NCI-H82 (cell line): Measurements from ENCODE around the gene PTMA.
"Not testable (repeated sequence)": the region's sequence is repeated elsewhere in the genome, so short reads cannot be mapped to it uniquely, and the experiment has no call there.

Experiments
- DNase-seq: peaks from one replicate; lab custom pipeline; 2025; lab: John Stamatoyannopoulos, UW

The PTMA gene

DNA sequence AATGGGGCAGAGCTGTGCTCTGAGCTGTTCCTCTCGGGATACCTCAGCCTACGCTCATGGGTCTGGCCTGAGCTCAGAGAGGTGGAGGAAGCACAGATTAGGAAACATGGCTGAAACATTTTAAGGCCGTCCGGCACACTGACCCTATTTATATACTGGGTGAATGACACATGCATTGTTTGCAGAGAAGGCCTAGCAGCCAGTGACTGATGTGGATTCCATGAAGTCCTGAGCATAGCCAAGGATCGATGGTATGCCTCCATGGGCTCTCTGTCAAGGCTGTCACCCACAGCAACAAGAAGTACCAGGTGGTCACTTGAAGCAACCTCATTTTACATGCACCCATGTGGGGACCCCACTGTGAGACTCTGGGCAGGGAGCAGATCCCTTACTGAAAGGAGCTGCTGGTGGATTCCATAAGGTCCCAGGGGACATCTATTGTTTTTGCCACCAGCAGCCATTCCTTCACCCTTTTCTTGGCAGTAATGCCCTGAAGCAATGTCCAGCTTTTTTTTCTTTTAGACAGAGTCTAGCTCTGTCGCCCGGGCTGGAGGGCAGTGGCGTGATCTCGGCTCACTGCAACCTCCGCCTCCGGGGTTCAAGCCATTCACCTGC is 8.4 kb downstream of the PTMA start:
- DNase-seq: no peak

DNA sequence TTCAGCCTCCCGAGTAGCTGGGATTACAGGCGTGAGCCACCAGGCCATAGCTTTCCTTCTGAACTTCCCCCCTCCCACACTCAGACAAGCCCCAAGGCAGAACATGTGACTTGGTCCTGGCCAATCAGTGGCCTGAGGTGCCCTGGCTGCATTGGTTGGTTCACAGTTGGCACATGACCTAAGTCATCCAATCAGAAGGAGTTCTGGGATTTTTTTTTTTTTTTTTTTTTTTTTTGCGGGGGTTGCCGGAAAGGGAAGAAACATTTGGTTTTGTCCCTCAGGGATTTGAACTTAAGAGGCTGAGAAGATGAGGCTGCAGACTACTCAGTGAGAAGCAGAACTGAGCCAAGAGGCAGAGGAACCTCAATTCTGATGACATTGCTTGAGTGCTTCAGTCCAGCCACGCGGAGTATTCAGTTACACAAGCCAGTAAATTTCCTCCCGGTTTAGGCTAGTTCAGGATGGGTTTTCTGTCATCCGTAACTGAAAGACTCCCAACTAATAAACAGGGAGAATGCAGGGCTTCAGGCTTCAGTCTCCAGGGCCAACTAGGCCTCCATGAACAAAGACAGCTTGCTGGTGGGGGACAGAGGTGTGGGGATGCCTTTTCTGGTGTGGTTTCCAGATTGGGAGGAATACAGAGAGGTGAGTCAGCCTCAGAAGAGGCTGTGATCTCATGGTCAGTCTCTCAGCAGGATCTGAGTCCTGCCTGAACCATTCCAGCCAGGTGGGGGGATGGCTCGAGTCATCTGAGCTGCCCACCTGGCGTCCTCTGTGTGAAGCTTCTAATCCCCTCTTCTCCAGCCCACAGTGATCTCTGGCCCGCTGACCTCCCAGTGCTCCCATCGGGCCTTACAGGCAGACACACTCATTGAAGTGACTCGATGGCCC is 9.2 kb downstream of the PTMA start:
- DNase-seq: peak; percentile 73

DNA sequence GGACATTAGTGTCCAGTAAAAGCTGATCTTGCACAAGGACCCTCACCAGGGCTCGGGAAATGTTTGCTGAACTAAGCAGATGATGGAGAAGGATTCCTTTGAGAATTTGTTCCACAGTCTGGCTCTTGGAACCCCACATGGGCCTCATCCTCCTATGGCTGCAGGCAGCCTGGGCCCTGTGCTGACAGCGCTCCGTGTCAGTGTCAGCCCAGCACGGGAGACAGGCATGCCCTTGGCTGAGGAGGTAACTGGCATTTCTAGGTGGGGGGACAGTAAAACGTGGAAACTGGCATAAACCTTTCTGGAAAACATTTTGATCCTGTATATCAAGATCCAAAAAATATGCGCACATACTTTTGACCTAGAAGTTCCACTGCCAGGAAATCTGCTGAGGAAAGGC is 10.5 kb downstream of the PTMA start:
- DNase-seq: no peak

DNA sequence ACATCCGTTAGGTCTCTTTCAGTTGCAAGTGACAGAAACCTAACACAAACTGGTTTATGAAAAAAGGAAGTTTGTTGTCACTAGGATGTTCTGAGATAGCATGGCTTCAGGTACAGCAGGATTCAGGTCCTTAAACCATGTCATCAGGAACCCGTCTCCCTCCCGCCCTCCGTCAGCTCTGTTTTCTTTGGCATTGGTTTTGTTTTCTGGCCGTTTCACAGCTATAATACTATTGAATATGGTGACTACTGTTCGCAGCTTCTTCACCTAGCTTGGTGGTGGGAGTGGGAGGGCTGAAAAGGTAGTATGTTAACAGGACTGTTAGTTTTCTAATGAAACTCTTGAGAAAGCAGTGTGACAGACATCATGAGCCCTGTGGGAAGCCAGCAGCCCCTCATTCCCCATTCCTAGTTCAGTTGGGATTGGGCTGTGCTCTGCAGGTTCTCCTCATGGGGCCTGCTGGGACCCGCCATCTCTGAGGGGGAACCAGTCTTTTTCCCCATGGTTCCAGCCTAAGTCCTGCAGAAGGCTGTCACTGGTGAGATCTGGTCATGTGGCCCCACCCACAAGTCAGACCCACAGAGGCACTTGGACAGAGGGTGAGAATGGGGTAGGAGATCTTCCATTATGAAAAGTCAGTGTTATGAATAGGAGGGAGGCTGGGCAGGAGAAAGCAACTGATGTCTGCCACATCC is 12.1 kb downstream of the PTMA start:
- no peak for DNase-seq

DNA sequence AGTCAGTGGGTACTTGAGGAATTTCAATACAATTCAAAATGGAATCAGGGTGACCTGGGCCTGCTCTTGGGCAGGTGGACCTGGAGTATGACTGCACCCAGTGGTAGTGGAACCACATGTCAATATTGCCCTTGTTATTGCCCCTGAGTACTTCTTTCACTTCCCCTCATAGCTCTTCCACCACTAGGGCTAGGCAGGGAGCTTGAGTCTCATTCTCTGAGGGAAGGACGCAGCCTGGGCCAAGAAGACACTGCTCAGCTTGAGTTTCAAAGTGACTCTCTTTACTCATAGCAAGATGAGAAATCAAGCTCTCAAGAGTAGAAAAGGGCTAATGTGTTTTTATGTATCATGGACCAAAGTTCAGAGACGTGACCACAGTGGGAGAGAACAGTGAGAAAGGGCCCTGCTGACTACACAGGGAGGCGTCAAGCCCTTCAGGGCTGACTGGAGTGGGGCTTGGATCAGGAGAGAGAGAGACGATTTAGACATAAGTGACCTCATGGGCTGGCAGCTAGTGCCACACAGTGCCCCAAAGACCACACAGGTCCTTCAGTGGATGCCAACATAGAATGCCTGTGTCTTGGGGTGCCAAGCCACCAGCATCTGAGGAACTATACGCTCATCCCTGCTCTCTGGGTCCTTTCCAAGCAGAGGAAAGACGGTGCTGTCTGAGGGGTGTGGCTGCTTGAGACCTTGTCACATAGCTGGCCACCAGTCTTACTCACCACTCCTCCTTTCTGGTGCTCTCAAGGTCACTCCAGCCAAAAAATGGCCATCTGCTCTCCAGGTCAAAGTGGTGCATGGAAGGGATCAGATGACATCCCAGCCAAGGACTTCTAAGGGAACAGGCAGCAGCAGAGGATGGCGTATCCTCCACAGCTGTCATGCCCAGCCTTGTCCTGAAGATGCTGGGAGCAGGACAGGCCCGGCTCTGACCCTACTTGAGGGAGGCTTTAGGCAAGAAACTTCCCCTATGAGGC is 13.0 kb downstream of the PTMA start:
- no peak for DNase-seq

DNA sequence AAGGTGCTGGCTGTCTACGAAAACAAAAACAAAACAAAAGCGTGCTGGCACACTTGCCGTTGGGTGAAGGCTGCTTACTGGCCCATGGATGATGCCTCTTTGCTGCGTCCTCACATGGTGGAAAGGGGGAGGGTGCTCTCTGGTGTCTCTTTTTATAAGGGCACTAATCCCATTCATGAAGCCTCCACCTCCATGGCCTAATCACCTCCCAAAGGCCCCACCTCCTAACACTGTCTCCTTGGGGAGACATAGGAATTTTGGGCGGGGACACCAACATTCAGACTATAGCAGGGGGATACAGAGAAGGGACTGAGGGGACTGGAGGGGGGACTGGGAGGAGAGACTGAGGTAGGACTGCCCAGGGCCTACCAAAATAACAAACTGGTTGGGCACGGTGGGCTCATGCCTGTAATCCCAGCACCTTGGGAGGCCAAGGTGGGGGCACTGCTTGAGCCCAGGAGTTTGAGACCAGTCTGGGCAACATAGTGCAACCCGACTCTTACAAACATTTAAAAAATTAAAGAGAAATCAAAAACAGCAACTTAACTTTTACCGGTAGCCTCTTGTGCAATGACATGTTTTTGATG is 14.5 kb downstream of the PTMA start:
- DNase-seq: peak; percentile 39

DNA sequence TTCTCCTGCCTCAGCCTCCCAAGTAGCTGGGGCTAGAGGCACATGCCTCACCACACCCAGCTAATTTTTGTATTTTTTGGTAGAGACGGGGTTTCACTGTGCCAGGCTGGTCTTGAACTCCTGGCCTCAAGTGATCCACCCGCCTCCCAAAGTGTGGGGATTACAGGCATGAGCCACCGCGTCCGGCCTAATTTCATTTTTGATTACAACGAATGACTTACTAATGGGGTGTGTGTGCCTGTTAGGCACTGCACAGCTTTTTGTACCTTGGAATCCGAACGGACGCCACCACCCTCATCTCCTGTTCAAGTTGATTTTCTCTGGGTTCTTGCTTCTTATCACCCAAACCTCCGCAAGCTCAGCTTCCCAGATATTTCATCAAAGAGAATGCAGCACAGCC is 17.2 kb downstream of the PTMA start:
- DNase-seq: no peak

DNA sequence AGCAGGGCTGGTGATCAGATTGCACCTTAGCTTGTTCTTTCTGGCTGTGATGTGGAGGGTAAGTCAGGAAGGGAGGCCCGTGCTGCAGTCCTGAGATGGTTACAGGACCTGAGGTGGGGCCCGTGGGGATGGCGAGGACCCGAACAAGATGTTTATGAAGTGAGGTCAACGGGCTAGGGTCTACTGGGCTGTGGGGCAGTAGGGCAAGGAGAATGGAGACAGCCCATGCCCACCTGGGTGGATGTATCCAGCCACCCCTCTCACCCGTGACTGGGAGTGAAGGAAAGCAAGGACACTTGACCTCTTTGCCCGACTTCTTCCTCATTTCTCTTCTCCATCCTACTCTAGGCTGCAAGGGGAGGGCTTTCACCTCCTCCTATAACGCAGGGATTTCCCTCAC is 18.0 kb downstream of the PTMA start:
- no peak for DNase-seq

DNA sequence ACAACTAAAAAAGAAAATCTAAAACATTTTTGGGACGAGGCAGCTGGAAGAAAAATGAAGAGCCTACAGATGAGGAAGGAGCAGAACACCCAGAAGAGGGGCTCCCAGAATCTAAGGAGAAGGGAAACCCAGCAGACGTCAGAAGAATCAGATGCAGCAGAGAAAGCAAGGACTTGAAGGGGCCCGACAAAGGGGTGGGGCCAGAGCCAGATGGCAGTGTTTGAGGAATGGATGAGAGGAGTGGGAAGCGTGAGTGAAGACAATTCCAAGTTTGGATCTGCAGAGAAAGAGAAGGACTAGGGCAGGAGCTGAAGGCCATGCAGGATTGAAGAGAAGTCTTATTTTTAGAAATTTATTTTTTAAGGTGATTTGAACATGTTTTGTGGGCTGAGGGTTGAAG is 19.3 kb downstream of the PTMA start:
- DNase-seq: peak; percentile 89

DNA sequence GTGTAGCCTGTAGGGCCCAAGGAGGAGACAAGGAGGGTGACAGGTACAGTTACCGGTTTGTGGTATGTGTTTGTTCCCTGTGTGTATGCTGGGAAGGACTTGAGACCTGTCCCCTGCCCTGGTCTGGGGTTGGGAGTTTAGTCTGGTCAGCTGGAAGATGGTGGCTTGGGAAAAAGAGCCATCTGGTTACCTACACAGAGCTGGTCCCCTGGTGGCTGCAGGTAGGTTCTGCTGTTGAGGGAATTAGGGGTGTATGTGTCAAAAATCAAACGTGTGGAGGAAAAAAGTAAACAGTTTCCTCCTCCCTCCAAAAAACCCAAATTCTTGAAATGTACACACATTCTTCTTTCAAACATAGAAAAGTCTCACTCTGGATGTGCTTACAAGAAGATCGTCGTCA is 24.3 kb downstream of the PTMA start:
- DNase-seq: no peak

DNA sequence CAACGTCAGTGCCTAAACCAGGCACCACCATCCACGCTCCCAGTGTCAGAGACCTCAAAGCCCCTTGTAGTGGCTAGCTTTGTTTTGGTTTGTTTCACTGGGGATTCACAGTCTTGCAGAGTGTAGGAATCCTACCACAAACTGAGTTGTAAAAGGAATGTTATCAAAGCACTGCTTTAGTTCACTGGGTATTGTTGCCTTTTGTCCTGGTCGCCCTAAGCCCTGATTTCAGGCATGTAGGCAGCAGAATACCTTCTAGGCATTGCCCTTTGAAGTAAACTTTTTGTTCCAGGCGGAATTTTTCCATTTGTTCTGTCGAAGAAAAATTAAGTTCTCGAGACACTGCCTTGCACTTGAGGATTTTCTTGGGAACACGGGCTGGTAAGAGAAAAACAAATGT is 29.4 kb downstream of the PTMA start:
- no peak for DNase-seq

DNA sequence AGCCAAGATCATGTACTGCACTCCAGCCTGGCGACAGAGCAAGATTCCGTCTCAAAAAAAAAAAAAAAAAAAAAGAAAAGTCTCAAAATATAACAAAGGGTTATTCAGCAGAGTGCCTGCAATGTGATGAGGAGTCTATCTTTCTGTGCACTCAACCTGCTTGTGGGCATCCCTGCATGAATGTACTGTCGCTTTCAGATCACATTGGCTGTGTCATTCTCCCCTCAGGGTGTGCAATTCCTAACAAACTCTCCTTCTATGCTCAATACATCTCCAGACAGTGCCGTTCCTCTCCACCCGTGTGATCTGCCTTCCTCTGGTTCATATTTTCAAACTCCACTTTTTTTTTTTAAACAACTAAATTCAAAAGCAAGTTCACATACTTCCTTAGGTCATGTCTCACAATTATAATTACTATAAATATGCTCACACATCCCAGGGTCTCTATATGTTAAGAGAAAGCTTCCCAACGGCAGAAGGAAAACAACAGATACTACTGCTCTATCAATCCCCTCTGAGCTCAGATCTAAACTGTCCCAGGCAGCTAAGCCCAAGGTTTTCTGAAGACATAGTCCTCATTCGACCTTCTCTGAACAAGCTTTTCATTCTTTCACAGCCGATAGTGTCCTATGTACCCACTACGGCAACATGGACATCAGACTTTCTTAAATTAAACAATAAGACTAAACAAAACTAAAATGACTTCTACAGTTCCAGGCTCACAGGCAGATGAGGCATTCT is 35.2 kb downstream of the PTMA start:
- DNase-seq: no peak

DNA sequence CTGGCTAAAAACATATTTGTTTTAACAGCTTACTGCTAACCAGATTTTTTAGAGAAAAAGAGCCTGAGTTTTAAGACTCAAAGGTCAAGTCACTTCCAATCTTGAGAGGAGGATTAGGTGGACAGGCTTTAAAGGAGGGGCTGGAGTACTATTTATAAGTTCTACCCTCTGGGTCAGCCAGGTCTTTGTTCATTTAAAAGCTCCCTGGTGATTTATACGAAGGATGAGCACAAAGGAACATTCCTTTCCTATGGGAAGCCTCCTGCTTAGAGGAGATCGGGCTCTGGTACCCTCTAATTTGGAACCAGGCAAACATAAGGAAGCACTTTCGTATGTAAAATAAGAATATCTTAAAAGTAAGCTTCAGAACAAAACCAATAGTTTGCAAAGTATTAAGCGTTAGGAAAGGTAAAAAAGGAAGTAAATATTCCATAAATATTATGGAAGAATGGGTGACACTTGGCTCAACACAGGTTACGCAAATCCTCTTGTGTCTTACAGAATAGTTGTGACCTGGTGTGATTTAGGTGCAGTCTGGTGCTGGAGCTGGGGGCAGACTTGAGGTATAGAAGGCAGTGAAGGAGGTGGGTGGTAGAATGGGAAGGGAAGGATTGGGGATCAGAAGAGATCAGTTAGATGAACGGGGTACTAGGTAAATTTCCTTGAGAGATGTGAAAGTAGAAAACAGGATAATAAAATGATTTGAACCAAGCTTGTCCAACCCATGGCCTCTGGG is 37.1 kb downstream of the PTMA start:
- DNase-seq: no peak

DNA sequence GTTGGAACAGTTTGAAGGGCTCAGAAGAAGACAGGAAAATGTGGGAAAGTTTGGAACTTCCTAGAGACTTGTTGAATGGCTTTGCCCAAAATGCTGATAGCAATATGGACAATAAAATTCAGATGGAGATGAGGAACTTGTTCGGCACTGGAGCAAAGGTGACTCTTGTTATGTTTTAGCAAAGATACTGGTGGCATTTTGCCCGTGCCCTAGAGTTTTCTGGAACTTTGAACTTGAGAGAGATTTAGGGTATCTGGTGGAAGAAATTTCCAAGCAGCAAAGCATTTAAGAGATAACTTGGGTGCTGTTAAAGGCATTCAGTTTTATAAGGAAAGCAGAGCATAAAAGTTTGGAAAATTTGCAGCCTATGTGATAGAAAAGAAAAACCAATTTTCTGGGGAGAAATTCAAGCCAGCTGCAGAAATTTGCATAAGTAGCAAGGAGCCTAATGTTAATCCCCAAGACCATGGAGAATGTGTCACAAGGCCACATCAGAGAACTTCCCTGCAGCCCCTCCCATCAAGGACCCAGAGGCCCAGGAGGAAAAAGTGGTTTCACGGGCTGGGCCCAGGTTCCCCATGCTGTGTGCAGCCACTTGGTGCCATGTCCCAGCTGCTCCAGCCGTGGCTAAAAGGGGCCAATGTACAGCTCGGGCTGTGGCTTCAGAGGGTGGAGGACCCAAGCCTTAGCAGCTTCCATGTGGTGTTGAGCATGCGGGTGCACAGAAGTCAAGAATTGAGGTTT is 40.0 kb downstream of the PTMA start:
- peak; percentile 33 for DNase-seq

DNA sequence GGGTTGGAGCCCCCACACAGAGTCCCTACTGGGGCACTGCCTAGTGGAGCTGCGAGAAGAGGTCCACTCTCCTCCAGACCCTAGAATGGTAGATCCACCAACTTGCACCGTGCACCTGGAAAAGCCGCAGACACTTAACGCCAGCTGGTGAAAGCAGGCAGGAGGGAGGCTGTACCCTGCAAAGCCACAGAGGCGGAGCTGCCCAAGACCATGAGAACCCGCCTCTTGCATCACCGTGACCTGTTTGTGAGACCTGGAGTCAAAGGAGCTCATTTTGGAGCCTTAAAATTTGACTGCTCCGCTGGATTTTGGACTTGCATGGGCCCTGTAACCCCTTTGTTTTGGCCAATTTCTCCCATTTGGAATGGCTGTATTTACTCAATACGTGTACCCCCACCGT is 40.7 kb downstream of the PTMA start:
- not testable (repeated sequence) for DNase-seq

DNA sequence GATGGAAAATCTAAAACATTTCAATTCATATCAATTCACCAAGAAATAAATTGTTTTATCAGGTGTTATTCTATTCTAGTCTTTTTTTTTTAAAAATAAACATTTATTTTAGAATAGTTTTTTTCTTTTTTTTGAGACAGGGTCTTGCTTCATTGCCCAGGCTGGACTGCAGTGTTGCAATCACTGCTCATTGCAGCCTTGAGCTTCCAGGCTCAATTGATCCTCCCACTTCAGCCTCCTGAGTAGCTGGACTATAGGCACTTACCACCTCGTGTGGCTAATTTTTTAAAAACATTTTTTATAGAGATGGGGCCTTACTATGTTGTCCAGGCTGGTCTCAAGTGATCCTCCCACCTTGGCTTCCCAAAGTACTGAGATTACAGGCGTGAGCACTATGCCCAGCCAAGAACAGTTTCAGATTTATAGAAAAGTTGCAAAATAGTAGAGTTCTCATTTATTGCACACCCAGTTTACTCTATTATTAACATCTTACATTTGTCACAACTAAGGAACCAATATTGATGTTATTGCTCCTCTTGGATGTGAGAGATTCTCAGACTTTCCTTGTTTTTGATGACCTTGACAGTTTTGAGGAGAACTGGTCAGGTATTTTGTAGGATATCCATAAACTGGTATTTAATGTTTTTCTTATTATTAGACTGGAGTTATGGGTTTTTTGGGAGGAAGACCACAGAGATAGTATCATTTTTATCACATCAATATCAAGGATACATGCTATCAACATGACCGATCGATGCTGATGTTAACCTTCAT is 42.9 kb downstream of the PTMA start:
- DNase-seq: no peak

DNA sequence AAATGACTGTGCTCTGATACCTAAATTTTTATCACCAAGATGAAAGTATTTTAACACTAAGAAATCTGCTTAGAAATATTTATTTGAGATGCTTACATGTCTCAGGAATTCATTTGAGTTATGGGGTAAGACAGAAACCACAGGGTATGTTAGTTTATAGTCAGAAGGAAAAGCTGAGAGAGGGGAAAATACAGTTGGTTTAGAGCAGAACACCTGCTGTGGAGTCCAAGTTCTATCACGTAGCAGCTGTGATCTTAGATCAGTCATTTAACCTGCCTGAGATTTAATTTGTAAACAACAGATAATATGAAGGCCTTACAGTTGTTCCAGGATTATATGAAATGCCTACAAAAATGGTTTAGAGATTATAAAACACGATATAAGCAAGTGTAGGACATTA is 43.7 kb downstream of the PTMA start:
- DNase-seq: no peak

DNA sequence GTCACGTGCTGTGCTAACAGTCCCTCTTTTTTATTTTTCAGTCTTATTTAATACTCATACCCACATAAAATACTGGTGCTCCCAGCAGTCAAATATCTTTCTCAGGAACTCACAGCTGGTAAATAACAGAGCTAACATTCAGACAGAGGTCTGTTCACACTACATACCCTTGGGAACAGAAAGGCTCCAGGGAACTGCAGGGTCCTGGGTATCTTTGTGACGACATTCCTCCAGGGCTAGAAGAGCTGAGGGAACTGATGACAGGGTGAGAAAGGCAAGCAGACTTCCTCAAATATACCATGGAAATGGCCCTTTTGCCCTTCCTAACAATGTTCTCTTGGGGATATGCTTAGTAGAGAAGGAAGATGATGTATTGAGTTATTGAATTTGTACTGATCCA is 53.4 kb downstream of the PTMA start:
- no peak for DNase-seq
